LNCAP (cell line): ENCODE data around the gene TBK1.

Experiments used
- CTCF ChIP-seq: fragments of 450-650 bp; IDR thresholded peaks from 2 replicates; pipeline ENCODE4 v1.5.1; 2017; ENCODE audit warnings: mild to moderate bottlenecking

The TBK1 gene

GRCh38 chr12:64497903-64498302 lies 46.0 kb downstream of the TBK1 start:
- no peak for TF ChIP-seq CTCF

GRCh38 chr12:64500394-64500793 lies 48.5 kb downstream of the TBK1 start:
- TF ChIP-seq CTCF: no peak

GRCh38 chr12:64501486-64501885 lies 49.6 kb downstream of the TBK1 start:
- TF ChIP-seq CTCF: no peak

GRCh38 chr12:64506955-64507354 lies 55.0 kb downstream of the TBK1 start:
- TF ChIP-seq CTCF: no peak

GRCh38 chr12:64510667-64511066 lies 58.7 kb downstream of the TBK1 start:
- TF ChIP-seq CTCF: no peak

- TF ChIP-seq CTCF: no peak
Measured at GRCh38 chr12:64518396-64518795, 66.5 kb downstream of the TBK1 start.

- TF ChIP-seq CTCF: no peak
Measured at GRCh38 chr12:64521833-64522232, 69.9 kb downstream of the TBK1 start.

GRCh38 chr12:64522316-64522715 lies 70.4 kb downstream of the TBK1 start:
- no peak for TF ChIP-seq CTCF
